NCI-H2196 (cell line): ENCODE measurements around the gene DDX31.
"Not testable (repeated sequence)": the region's sequence is repeated elsewhere in the genome, so short reads cannot be mapped to it uniquely, and the experiment has no call there.

Experiments
- DNase-seq: peaks from one replicate; lab custom pipeline; 2025; ENCODE audit not compliant: unreplicated experiment; lab: John Stamatoyannopoulos, UW

DDX31 gene

GRCh38 chr9:132582786-132583583, 86.8 kb downstream of the DDX31 start:
- DNase-seq: no peak

- DNase-seq: peak; percentile 31
Observed at GRCh38 chr9:132582276-132582785, 87.5 kb downstream of the DDX31 start, which contains the start of gene BARHL1. Gene BARHL1, plus strand, starts transcription at chr9:132582606. Its CDS starts 192 bp downstream, at chr9:132582798.

- DNase-seq: no peak
Observed at GRCh38 chr9:132579427-132579798, 90.4 kb downstream of the DDX31 start.

- DNase-seq: no peak
Observed at GRCh38 chr9:132578367-132578932, 91.3 kb downstream of the DDX31 start.

- no peak for DNase-seq
Observed at GRCh38 chr9:132577119-132577518, 92.7 kb downstream of the DDX31 start.

- DNase-seq: no peak
Observed at GRCh38 chr9:132575811-132576210, 94.0 kb downstream of the DDX31 start.

- peak; percentile 85 for DNase-seq
Observed at GRCh38 chr9:132575005-132575609, 94.7 kb downstream of the DDX31 start.

- no peak for DNase-seq
Observed at GRCh38 chr9:132572921-132573320, 96.9 kb downstream of the DDX31 start.

GRCh38 chr9:132571806-132572600, 97.8 kb downstream of the DDX31 start:
- no peak for DNase-seq

GRCh38 chr9:132568787-132569186, 101.0 kb downstream of the DDX31 start:
- not testable (repeated sequence) for DNase-seq

- DNase-seq: no peak
Observed at GRCh38 chr9:132564526-132564925, 105.3 kb downstream of the DDX31 start.

- no peak for DNase-seq
Observed at GRCh38 chr9:132562306-132562573, 107.5 kb downstream of the DDX31 start.

- DNase-seq: no peak
Observed at GRCh38 chr9:132560616-132561202, 109.1 kb downstream of the DDX31 start.

- DNase-seq: no peak
Observed at GRCh38 chr9:132559711-132560110, 110.1 kb downstream of the DDX31 start.

GRCh38 chr9:132557159-132557558, 112.6 kb downstream of the DDX31 start:
- no peak for DNase-seq

- no peak for DNase-seq
Observed at GRCh38 chr9:132556714-132557113, 113.1 kb downstream of the DDX31 start.

- no peak for DNase-seq
Observed at GRCh38 chr9:132556235-132556634, 113.5 kb downstream of the DDX31 start.

GRCh38 chr9:132555528-132555927, 114.3 kb downstream of the DDX31 start:
- no peak for DNase-seq

GRCh38 chr9:132554755-132555154, 115.0 kb downstream of the DDX31 start:
- no peak for DNase-seq

GRCh38 chr9:132552041-132552440, 117.7 kb downstream of the DDX31 start:
- no peak for DNase-seq

- DNase-seq: no peak
Observed at GRCh38 chr9:132551556-132551955, 118.2 kb downstream of the DDX31 start.
